MM.1S (cell line): ENCODE results near the gene PLCG2.

Source experiments
- DNase-seq: peaks from one replicate; pipeline ENCODE4 v3.0.0-alpha.2; 2015
- H2AFZ ChIP-seq: fragments of 300-600 bp; sonication (generic); 2 replicates; pipeline ENCODE4 v1.6.0; 2016; ENCODE audit warnings: antibody characterized with exemption, low read length
- H3F3A ChIP-seq: fragments of 300-600 bp; sonication (generic); 2 replicates; pipeline ENCODE4 v1.6.1; 2016; ENCODE audit warnings: mild to moderate bottlenecking, antibody characterized with exemption, low read length, moderate library complexity, mixed read lengths; ENCODE audit not compliant: insufficient read depth
- H3K27ac ChIP-seq: fragments of 300-600 bp; sonication (generic); 2 replicates; pipeline ENCODE4 v1.5.1; 2016; ENCODE audit warnings: mild to moderate bottlenecking, low read length
- H3K27me3 ChIP-seq: fragments of 300-600 bp; sonication (generic); replicated peaks from 2 replicates; pipeline ENCODE4 v1.6.0; 2016; ENCODE audit warnings: low read length; ENCODE audit not compliant: insufficient read depth
- H3K36me3 ChIP-seq: fragments of 300-600 bp; sonication (generic); replicated peaks from 2 replicates; pipeline ENCODE4 v1.6.1; 2016; ENCODE audit warnings: mild to moderate bottlenecking, low read length, mixed read lengths; ENCODE audit not compliant: insufficient read depth
- H3K4me1 ChIP-seq: fragments of 300-600 bp; sonication (generic); 2 replicates; pipeline ENCODE4 v1.6.1; 2016; ENCODE audit warnings: low read length, mixed read lengths
- H3K4me2 ChIP-seq: fragments of 300-600 bp; sonication (generic); 2 replicates; pipeline ENCODE4 v1.6.0; 2016; ENCODE audit warnings: low read depth, low read length
- H3K4me3 ChIP-seq: fragments of 300-600 bp; sonication (generic); 2 replicates; pipeline ENCODE4 v1.5.1; 2016; ENCODE audit warnings: low read length, mixed read lengths
- H3K79me2 ChIP-seq: fragments of 300-600 bp; sonication (generic); 2 replicates; pipeline ENCODE4 v1.6.1; 2016; ENCODE audit warnings: mixed run types, low read length, mixed read lengths
- H3K9ac ChIP-seq: fragments of 300-600 bp; sonication (generic); 2 replicates; pipeline ENCODE4 v1.6.1; 2016; ENCODE audit warnings: low read length, mixed read lengths
- H3K9me2 ChIP-seq: fragments of 300-600 bp; sonication (generic); replicated peaks from 2 replicates; pipeline ENCODE4 v1.6.1; 2016; ENCODE audit warnings: mild to moderate bottlenecking, low read length, mixed read lengths; ENCODE audit not compliant: insufficient read depth
- H3K9me3 ChIP-seq: fragments of 300-600 bp; sonication (generic); replicated peaks from 2 replicates; pipeline ENCODE4 v1.6.1; 2016; ENCODE audit warnings: mild to moderate bottlenecking, low read length, mixed read lengths; ENCODE audit not compliant: insufficient read depth
- H4K20me1 ChIP-seq: fragments of 300-600 bp; sonication (generic); 2 replicates; pipeline ENCODE4 v1.6.1; 2016; ENCODE audit warnings: mild to moderate bottlenecking, low read length, moderate library complexity, mixed read lengths; ENCODE audit not compliant: insufficient read depth
- CTCF ChIP-seq: fragments of 300-600 bp; sonication (generic); IDR thresholded peaks from 2 replicates; pipeline ENCODE4 v1.5.1; 2016; ENCODE audit warnings: antibody characterized with exemption, low read length, mixed read lengths
- EZH2 ChIP-seq: fragments of 300-600 bp; sonication (generic); optimal IDR thresholded peaks from 2 replicates; pipeline ENCODE3; 2017; ENCODE audit warnings: low read depth, mild to moderate bottlenecking, antibody characterized with exemption, low read length, mixed read lengths
- EZH2phosphoT487 ChIP-seq: fragments of 300-600 bp; sonication (generic); IDR thresholded peaks from 2 replicates; pipeline ENCODE4 v1.6.1; 2018; ENCODE audit warnings: antibody characterized with exemption, low read length

The PLCG2 gene

GRCh38 chr16:81842564-81843242, 63.6 kb downstream of the PLCG2 start:
- H2AFZ ChIP-seq: no peak overlapping the region
- H3K79me2 ChIP-seq: peaks cover 13% of the 10 kb centered on the region
- no peak overlapping the region for H3K27ac ChIP-seq
- H3K27me3 ChIP-seq: no peaks in the 10 kb centered on the region
- no peaks in the 10 kb centered on the region for H3K36me3 ChIP-seq
- DNase-seq: no peak
- H3K9me2 ChIP-seq: no peaks in the 10 kb centered on the region
- H3F3A ChIP-seq: no peaks in the 10 kb centered on the region
- 0 out of 2 replicates have a peak, but pooled peaks cover 7% of the 10 kb centered on the region for H3K4me1 ChIP-seq
- no peaks in the 10 kb centered on the region for H4K20me1 ChIP-seq
- no peak overlapping the region for H3K9ac ChIP-seq
- TF ChIP-seq EZH2phosphoT487 (no peak), CTCF (no peak), EZH2 (no peak)
- no peak overlapping the region for H3K4me3 ChIP-seq
- H3K9me3 ChIP-seq: no peaks in the 10 kb centered on the region
- no peak overlapping the region for H3K4me2 ChIP-seq

DNA sequence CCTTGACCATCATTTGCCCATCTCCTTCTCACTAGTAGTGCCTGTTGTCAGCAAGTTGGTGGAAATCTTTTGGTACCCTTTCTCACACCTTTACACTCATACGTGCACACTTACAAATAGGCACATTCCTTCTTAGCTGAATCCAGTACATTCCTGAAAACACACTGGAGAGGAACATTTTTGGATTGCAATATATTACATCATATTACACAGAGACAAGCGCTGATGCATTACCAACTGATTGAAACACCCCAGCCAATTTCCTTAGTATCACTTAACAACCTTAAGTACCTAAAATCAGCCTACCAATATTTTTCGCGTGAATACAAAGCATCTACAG, 64.1 kb downstream of the PLCG2 start:
- H3K4me3 ChIP-seq: no peak overlapping the region
- no peak overlapping the region for H3K4me2 ChIP-seq
- H4K20me1 ChIP-seq: no peaks in the 10 kb centered on the region
- peaks cover 13% of the 10 kb centered on the region for H3K79me2 ChIP-seq
- 0 out of 2 replicates have a peak, but pooled peaks cover 5% of the 10 kb centered on the region for H3K4me1 ChIP-seq
- H3K9me2 ChIP-seq: no peaks in the 10 kb centered on the region
- H2AFZ ChIP-seq: no peak overlapping the region
- no peaks in the 10 kb centered on the region for H3K27me3 ChIP-seq
- no peak for DNase-seq
- TF ChIP-seq EZH2phosphoT487 (no peak), CTCF (no peak), EZH2 (no peak)
- no peak overlapping the region for H3K9ac ChIP-seq
- H3K9me3 ChIP-seq: no peaks in the 10 kb centered on the region
- H3K27ac ChIP-seq: no peak overlapping the region
- no peaks in the 10 kb centered on the region for H3K36me3 ChIP-seq
- no peaks in the 10 kb centered on the region for H3F3A ChIP-seq

DNA sequence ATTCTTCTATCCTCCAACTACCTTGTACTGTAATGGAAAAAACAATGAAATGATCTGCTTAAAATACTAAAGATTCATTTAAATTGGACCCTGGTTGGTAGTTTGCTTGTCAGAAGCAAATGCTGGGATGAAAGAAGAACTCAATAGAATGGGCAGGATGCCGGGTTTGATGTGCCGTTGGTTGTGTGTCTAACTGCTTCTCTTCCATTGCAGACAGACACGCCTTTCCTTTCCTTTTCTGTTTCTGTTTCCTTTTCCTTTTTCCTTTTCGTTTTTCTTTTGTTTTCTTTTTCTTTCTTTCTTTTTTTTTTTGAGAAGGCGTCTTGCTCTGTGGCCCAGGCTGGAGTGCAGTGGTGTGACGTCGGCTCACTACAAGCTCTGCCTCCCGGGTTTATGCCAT, 64.6 kb downstream of the PLCG2 start:
- Histone ChIP-seq H4K20me1 (no peaks in the 10 kb centered on the region), H3K4me1 (0 out of 2 replicates have a peak, but pooled peaks cover 5% of the 10 kb centered on the region), H3K79me2 (peaks cover 13% of the 10 kb centered on the region), H2AFZ (no peak overlapping the region), H3K4me2 (no peak overlapping the region), H3K9me2 (no peaks in the 10 kb centered on the region), H3K4me3 (no peak overlapping the region), H3K9ac (no peak overlapping the region), H3K9me3 (no peaks in the 10 kb centered on the region), H3F3A (no peaks in the 10 kb centered on the region), H3K27ac (no peak overlapping the region), H3K27me3 (no peaks in the 10 kb centered on the region), H3K36me3 (no peaks in the 10 kb centered on the region)
- no peak for DNase-seq
- TF ChIP-seq EZH2phosphoT487: no peak
- TF ChIP-seq CTCF: no peak
- no peak for TF ChIP-seq EZH2
